Activated CD8-positive, alpha-beta T cell treated with anti-CD3 and anti-CD28 coated beads for 36 hours (primary cell): ENCODE data around the gene ATP10A. TPM values are rescaled to one million over a fixed set of nuclear protein-coding genes. Genes with fewer than 3 reads are reported as not detected.

ENCODE experiments used
- ATAC-seq: fragments of 200-7000 bp; cut with Tn5 transposase; one replicate; pipeline ENCODE4 v1.10.0; 2021; ENCODE audit warnings: mild to moderate bottlenecking, moderate library complexity
- CTCF ChIA-PET: fragments of 350-600 bp; sonication (Branson Sonifier 250); formaldehyde crosslinking; loops from one replicate; lab custom pipeline; 2021; ENCODE audit warnings: antibody characterized with exemption; lab: Charles Lee
- POLR2A ChIA-PET: fragments of 350-600 bp; sonication (Branson Sonifier 250); formaldehyde crosslinking; loops from one replicate; lab custom pipeline; 2021; ENCODE audit warnings: antibody characterized with exemption; lab: Charles Lee
- DNase-seq: peaks from one replicate; pipeline ENCODE4 v3.0.0-alpha.2; 2020
- H3K27ac Mint-ChIP-seq: one replicate; pipeline ENCODE4 v1.8.0; 2021; ENCODE audit warnings: mild to moderate bottlenecking, mixed read lengths
- H3K27me3 Mint-ChIP-seq: one replicate; pipeline ENCODE4 v1.8.0; 2021; ENCODE audit warnings: mixed read lengths
- H3K36me3 Mint-ChIP-seq: one replicate; pipeline ENCODE4 v1.8.0; 2021; ENCODE audit warnings: low read depth, mixed read lengths
- H3K4me1 Mint-ChIP-seq: one replicate; pipeline ENCODE4 v1.8.0; 2021; ENCODE audit warnings: low read depth, mixed read lengths
- H3K4me3 Mint-ChIP-seq: one replicate; pipeline ENCODE4 v1.8.0; 2021; ENCODE audit warnings: mild to moderate bottlenecking, moderate library complexity, mixed read lengths
- H3K9me3 Mint-ChIP-seq: one replicate; pipeline ENCODE4 v1.8.0; 2021; ENCODE audit warnings: mixed read lengths
- intact Hi-C: fragments of 100-400 bp; cut with micrococcal nuclease; formaldehyde crosslinking; loops from one replicate; pipeline ENCODE4 v1.10.0; 2022
- total RNA-seq, 2 experiments: library from RNA; stranded (reverse); gene quantifications; one replicate each; pipeline ENCODE4 v1.2.3, GENCODE V29; 2021
- TF ChIP-seq, protein P1 (sequence below): fragments of 200-600 bp; IDR thresholded peaks from one replicate; pipeline ENCODE4 v1.8.0; 2022; ENCODE audit warnings: antibody characterized with exemption, mild to moderate bottlenecking

The ATP10A gene
- total RNA-seq, 2 experiments from 2014 or later, result 17.8 to 21.0 TPM

DNA sequence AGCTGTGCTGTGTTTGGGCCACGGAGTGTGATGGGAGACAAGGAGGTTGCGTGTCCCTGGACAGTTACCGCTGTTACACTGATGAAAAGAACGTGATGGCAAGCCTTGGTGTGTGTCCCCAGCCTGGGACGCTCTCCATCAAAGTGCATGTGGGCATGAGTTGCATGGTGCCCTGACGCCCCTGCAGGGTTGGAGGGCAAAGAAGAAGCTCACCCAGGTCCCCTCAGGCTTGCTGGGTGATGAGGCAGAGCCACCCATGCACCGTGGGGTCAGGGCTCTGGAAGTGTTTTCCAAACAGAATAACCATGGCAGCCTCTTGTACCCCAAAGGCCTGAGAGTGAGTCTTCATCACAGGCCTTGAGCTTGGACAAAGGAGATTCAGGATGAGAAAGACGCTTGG, 189.2 kb downstream of the ATP10A start:
- no peak for DNase-seq
- H3K36me3 Mint-ChIP-seq, result peaks cover 3% of the 10 kb centered on the region
- H3K4me3 Mint-ChIP-seq, result no peak overlapping the region
- H3K9me3 Mint-ChIP-seq, result peaks cover 4% of the 10 kb centered on the region
- POLR2A ChIA-PET, result no interaction called here
- H3K27ac Mint-ChIP-seq, result no peak overlapping the region
- H3K27me3 Mint-ChIP-seq, result peaks cover 16% of the 10 kb centered on the region
- CTCF ChIA-PET, result no interaction called here
- no peak for ATAC-seq
- peaks cover 2% of the 10 kb centered on the region for H3K4me1 Mint-ChIP-seq
- intact Hi-C loops, result no loop called here
- TF ChIP-seq, protein P1, sequence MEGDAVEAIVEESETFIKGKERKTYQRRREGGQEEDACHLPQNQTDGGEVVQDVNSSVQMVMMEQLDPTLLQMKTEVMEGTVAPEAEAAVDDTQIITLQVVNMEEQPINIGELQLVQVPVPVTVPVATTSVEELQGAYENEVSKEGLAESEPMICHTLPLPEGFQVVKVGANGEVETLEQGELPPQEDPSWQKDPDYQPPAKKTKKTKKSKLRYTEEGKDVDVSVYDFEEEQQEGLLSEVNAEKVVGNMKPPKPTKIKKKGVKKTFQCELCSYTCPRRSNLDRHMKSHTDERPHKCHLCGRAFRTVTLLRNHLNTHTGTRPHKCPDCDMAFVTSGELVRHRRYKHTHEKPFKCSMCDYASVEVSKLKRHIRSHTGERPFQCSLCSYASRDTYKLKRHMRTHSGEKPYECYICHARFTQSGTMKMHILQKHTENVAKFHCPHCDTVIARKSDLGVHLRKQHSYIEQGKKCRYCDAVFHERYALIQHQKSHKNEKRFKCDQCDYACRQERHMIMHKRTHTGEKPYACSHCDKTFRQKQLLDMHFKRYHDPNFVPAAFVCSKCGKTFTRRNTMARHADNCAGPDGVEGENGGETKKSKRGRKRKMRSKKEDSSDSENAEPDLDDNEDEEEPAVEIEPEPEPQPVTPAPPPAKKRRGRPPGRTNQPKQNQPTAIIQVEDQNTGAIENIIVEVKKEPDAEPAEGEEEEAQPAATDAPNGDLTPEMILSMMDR, result no peak

DNA sequence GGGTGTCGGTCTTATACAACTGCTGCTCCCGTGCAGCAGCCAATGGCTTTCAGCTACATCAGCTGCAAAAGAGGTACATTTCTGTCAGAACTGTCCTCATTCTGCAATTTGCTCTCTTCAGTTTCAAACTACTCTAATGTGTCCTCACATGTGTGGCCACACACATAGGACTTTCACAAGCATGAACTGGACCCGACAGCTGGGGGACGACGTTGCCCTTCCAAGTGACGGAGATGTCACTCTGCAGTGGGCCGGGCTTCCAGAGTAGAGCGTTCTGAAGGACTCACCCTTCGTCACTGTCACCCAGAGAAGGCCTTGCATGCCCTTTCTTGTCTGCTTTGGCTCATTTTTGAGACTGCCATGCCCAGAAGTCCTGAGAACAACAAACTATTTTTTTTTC, 189.8 kb downstream of the ATP10A start:
- ChIA-PET CTCF (no interaction called here), POLR2A (no interaction called here)
- TF ChIP-seq, protein P1, result no peak
- Mint-ChIP-seq H3K36me3 (no peaks in the 10 kb centered on the region), H3K9me3 (peaks cover 4% of the 10 kb centered on the region), H3K27me3 (peaks cover 18% of the 10 kb centered on the region), H3K27ac (no peak overlapping the region), H3K4me1 (peaks cover 2% of the 10 kb centered on the region), H3K4me3 (no peak overlapping the region)
- ATAC-seq (no peak), DNase-seq (no peak)
- intact Hi-C loops, result no loop called here

DNA sequence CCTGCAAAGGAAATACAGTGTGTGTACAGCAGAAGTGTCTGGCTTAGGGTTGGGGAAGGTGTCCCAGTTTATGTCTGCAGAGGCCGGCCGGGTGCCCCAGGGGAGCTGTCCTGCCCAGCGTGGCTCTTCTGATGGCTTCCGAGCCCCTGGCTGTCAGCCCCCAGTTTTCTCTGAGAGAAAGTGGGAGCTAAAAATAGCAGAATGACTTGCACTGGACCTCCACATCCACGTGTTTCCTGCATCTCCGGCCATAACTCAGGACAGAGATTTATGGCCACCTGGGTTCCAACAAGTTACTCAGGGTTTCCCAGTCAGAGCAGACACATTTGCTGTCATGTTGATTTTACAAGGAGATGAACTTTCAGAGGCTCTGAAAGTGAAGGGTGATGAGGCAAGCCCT, 192.0 kb downstream of the ATP10A start:
- Mint-ChIP-seq H3K36me3 (no peaks in the 10 kb centered on the region), H3K27ac (no peak overlapping the region), H3K4me3 (no peak overlapping the region), H3K4me1 (peaks cover 2% of the 10 kb centered on the region), H3K9me3 (peaks cover 4% of the 10 kb centered on the region), H3K27me3 (peaks cover 23% of the 10 kb centered on the region)
- TF ChIP-seq, protein P1, result no peak
- DNase-seq (no peak), ATAC-seq (no peak)
- ChIA-PET POLR2A (no interaction called here), CTCF (interaction anchor here (1.4 kb wide), 1 partner anchor 262 kb away, joined by 3 read pairs; no protein-coding TSS in a partner anchor)
- intact Hi-C loops, result no loop called here

DNA sequence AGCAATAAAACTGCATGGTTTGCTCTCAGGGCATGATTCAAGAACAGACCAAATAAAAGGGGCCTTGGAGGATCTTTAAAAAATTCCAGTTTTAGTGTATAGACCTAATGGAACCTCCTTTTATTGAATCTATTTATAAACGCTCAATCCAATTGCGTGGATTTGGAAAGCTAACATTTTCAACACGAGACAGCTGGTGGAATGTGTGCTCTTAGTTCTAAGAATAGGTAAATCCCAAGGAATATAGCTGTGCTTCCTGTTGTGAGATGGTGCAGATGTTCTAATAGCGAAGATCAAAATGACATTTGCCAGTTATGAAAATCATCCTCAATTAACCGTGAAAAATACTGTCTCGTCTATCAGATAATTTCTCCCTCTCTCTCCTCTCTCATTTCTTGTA, 192.5 kb downstream of the ATP10A start:
- no peaks in the 10 kb centered on the region for H3K36me3 Mint-ChIP-seq
- no peak overlapping the region for H3K27ac Mint-ChIP-seq
- ChIA-PET POLR2A (no interaction called here), CTCF (interaction anchor here (1.4 kb wide), 1 partner anchor 263 kb away, joined by 3 read pairs; no protein-coding TSS in a partner anchor)
- intact Hi-C loops, result no loop called here
- no peak overlapping the region for H3K4me3 Mint-ChIP-seq
- H3K27me3 Mint-ChIP-seq, result peaks cover 26% of the 10 kb centered on the region
- H3K9me3 Mint-ChIP-seq, result peaks cover 4% of the 10 kb centered on the region
- ATAC-seq, result no peak
- DNase-seq, result no peak
- peaks cover 2% of the 10 kb centered on the region for H3K4me1 Mint-ChIP-seq
- TF ChIP-seq, protein P1, result no peak

DNA sequence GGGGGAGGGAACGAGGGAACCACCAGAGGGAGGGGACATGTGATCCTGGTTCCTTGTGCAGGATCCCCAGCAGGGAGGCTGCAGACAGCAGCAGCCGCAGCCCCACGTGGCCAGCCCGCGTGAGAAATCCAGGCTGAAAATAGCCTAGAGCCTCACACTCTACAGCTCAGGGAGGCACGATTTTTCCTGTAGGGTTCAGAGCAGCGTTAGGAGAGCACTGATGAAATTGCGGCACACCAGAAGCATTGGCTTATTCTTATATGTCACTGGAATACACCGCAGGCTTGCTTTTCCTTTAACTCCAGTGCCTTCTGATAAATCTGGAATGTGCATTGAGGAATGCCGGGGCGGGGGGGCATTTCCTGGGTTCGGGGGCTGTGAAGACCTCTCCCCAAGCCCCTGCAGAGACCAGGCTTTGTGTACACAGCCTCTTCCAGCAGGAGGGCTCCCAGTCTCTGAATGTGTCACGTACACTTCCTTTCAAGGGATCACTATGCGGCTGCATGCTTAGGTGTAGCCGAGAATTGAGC, 193.0 kb downstream of the ATP10A start:
- peaks cover 28% of the 10 kb centered on the region for H3K27me3 Mint-ChIP-seq
- CTCF ChIA-PET, result interaction anchor here (1.4 kb wide), 1 partner anchor 264 kb away, joined by 3 read pairs; no protein-coding TSS in a partner anchor
- DNase-seq (no peak), ATAC-seq (no peak)
- TF ChIP-seq, protein P1, result no peak
- no peak overlapping the region for H3K4me3 Mint-ChIP-seq
- intact Hi-C loops, result no loop called here
- peaks cover 4% of the 10 kb centered on the region for H3K9me3 Mint-ChIP-seq
- POLR2A ChIA-PET, result no interaction called here
- H3K4me1 Mint-ChIP-seq, result peaks cover 2% of the 10 kb centered on the region
- no peak overlapping the region for H3K27ac Mint-ChIP-seq
- H3K36me3 Mint-ChIP-seq, result no peaks in the 10 kb centered on the region
